GM12892 (cell line): Measurements from ENCODE around the gene FAM228B.
"Not testable (repeated sequence)": the region's sequence is repeated elsewhere in the genome, so short reads cannot be mapped to it uniquely, and the experiment has no call there.

Experiments used
- DNase-seq: peaks from one replicate; pipeline ENCODE4 v3.0.0; 2011; ENCODE audit not compliant: insufficient read length
- FAIRE-seq: peaks from 2 replicates; lab custom pipeline; 2011; peaks lifted over from hg19 to GRCh38; lab: Jason Lieb, UNC
- POLR2A ChIP-seq: IDR thresholded peaks from 2 replicates; pipeline ENCODE4 v1.6.1; 2011; ENCODE audit warnings: low read depth, low read length, control low read depth
- POLR2AphosphoS5 ChIP-seq: IDR thresholded peaks from 2 replicates; pipeline ENCODE4 v1.6.1; 2011; ENCODE audit warnings: low read depth, low read length, control low read depth
- TAF1 ChIP-seq: IDR thresholded peaks from 2 replicates; pipeline ENCODE4 v1.6.1; 2011; ENCODE audit warnings: low read depth, mild to moderate bottlenecking, control low read depth, low read length, borderline replicate concordance

FAM228B gene

DNA sequence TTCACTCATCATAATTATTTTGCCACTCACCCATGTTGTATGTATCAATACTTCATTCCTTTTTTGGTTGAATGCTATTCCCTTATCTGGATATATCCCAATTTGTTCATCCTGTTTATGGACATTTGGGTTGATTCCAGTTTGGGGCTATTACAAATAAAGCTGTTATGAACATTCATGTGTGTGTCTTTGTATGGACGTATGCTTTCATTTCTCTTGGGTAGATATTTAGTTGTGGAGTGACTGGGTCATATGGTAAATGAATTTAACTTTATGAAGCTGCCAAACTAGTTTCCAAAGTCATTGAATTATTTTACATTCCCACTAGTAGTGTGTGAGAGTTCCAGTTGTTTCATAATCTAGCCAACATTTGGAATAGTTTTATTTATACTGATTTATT, 2.7 kb downstream of the FAM228B start:
- no peak for DNase-seq
- TF ChIP-seq TAF1 (no peak), POLR2A (no peak), POLR2AphosphoS5 (no peak)

GRCh38 chr2:24132543-24132942, 9.3 kb downstream of the FAM228B start:
- TF ChIP-seq POLR2A (no peak), POLR2AphosphoS5 (no peak), TAF1 (no peak)
- DNase-seq (no peak), FAIRE-seq (no peak)

More for the DNA sequence above, 2.7 kb downstream of the FAM228B start:
- FAIRE-seq, result no peak

DNA sequence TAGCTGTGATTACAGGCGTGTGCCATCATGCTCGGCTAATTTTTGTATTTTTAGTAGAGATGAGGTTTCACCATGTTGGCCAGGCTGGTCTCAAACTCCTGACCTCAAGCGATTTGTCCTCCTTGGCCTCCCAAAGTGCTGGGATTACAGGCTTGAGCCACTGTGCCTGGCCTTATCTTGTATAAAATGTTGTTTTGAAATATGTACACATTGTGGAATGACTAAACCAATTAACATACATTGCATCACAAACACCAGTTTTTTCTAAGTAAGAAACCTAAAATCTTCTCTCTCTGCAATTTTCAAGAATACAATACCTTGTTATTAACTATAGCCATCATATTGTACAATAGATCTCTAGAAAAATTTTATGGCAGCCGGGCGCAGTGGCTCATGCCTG, 17.0 kb downstream of the FAM228B start:
- not testable (repeated sequence) for DNase-seq, FAIRE-seq

DNA sequence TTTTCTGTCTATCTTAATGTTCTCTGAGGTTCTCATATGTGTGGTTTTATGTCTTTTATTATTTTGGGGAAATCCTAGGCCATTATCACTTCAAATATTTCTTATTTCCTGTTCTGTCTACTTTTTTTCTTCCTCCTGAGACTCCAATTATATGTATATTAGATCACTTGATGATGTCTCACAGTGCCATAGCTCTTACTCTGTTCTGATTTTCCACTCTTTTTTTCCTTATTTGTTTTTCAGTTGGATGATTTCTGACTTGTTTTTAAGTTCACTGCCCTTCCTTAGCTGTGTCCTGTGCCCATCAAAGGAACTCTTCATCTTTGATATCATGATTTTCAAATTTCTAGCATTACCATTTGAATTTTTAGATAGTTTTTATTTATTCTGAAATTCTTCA, 24.1 kb downstream of the FAM228B start:
- DNase-seq (no peak), FAIRE-seq (no peak)
- TF ChIP-seq POLR2AphosphoS5 (no peak), POLR2A (no peak), TAF1 (no peak)

GRCh38 chr2:24152413-24153197, 29.3 kb downstream of the FAM228B start:
- no peak for FAIRE-seq
- no peak for TF ChIP-seq POLR2AphosphoS5
- TF ChIP-seq TAF1, result no peak
- TF ChIP-seq POLR2A, result no peak

GRCh38 chr2:24153478-24153877, 30.2 kb downstream of the FAM228B start:
- TF ChIP-seq POLR2A (no peak), TAF1 (no peak), POLR2AphosphoS5 (no peak)
- no peak for FAIRE-seq
- no peak for DNase-seq

More at GRCh38 chr2:24152413-24153197, 29.3 kb downstream of the FAM228B start:
- no peak for DNase-seq

GRCh38 chr2:24158131-24158530, 34.9 kb downstream of the FAM228B start:
- no peak for FAIRE-seq
- TF ChIP-seq POLR2AphosphoS5 (no peak), TAF1 (no peak), POLR2A (no peak)
- no peak for DNase-seq

GRCh38 chr2:24159708-24160107, 36.4 kb downstream of the FAM228B start:
- no peak for FAIRE-seq
- no peak for DNase-seq
- TF ChIP-seq POLR2A, result no peak
- no peak for TF ChIP-seq POLR2AphosphoS5
- TF ChIP-seq TAF1, result no peak

GRCh38 chr2:24160761-24161160, 37.5 kb downstream of the FAM228B start:
- no peak for TF ChIP-seq POLR2A
- no peak for TF ChIP-seq TAF1
- no peak for TF ChIP-seq POLR2AphosphoS5
- no peak for FAIRE-seq
- DNase-seq, result no peak

DNA sequence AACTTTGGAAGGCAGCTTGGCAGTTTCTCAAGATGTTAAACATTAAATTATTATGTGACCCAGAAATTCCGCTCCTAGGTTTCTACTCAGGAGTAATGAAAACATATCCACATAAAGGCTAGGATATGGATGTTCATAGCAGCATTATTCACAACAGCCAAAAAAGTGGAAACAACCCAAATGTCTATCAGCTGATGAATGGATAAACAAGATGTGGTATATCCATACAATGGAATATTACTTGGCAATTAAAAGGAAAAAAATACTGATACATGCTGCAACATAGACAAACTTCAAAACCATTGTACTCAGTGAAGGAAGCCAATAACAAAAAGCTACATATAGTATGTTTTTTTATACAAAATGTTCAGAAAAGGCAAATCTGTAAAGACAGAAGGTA, 39.2 kb downstream of the FAM228B start:
- DNase-seq (no peak), FAIRE-seq (no peak)
- TF ChIP-seq POLR2AphosphoS5 (no peak), TAF1 (no peak), POLR2A (no peak)

- DNase-seq, result no peak
- TF ChIP-seq TAF1 (no peak), POLR2A (no peak), POLR2AphosphoS5 (no peak)
- FAIRE-seq, result no peak
Observed at GRCh38 chr2:24163186-24163585, 39.9 kb downstream of the FAM228B start.

DNA sequence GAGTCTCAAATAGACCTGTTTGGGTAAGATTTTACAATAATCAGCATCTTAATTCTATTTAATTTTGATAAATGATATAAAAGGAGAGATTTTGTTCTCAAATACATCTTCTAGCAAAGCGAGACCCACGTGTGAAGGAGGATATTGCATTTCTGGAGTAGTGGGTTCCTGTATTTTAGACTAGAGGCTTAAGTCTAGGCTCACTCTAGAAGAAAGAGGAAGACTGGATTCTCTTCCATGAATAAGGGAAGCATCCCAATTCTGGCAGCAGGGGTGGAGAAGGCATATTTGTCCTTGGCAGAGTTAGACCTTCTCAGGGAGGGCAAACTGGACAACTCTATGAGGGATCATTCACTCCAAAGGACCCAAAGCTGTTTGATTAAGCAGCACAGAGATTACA, 40.3 kb downstream of the FAM228B start:
- TF ChIP-seq POLR2A, result no peak
- TF ChIP-seq TAF1, result no peak
- no peak for TF ChIP-seq POLR2AphosphoS5
- FAIRE-seq (no peak), DNase-seq (no peak)

DNA sequence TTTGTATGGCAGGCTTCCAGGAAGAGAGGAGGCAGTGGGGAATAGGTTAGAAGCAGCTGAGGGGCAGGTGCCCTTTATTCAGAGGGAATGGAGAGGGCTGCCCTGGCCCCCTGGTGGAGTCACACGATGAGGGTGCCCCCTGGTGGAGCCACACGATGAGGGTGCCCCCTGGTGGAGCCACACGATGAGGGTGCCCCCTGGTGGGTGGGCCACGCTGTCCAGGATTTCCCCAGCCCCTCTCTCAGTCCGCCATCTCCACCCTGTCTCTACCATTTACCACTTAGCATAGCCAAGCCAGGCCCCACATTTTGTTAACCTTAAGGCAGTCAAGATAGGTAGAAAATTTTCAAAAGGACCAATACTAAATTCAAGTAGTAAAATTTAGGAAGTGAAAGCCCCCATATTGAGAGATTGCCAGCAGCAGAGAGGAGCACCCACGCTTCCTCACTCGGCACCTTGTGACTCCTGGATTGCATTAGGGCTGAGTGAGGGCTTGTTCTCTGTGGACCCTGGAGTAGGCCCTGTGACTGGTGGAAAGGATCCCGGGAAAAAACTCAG, 41.2 kb downstream of the FAM228B start:
- FAIRE-seq (peak; percentile 53), DNase-seq (peak; percentile 50)
- TF ChIP-seq POLR2A (no peak), POLR2AphosphoS5 (no peak), TAF1 (0 out of 2 replicates have a peak, but pooled peaks have one; percentile 14)
